IMR-90 (cell line): Measurements from ENCODE around the gene ATP2B2. TPM values are rescaled to one million over a fixed set of nuclear protein-coding genes. Genes with fewer than 3 reads are reported as not detected.

ENCODE experiments used
- ATAC-seq: fragments of 200-7000 bp; cut with Tn5 transposase; 2 replicates; pipeline ENCODE4 v1.9.1; 2020; ENCODE audit warnings: low read depth, mild to moderate bottlenecking, moderate library complexity
- BruUV-seq: library from RNA; stranded (reverse); fragments of 400-500 nt; replicated peaks from 2 replicates; lab custom pipeline; 2021; lab: Mats Ljungman, UMichigan
- CTCF ChIA-PET: fragments of 300-600 bp; formaldehyde crosslinking; extraction: SDS; loops from one replicate; lab custom pipeline; 2021; ENCODE audit warnings: antibody characterized with exemption; lab: Yijun Ruan, JAX
- POLR2A ChIA-PET: fragments of 300-600 bp; sonication (Branson Sonifier 250); formaldehyde crosslinking; loops from one replicate; lab custom pipeline; 2022; ENCODE audit warnings: antibody characterized with exemption; ENCODE audit not compliant: unreplicated experiment; lab: Charles Lee
- DNase-seq: peaks from one replicate; pipeline ENCODE4 v3.0.0; 2013
- H2AFZ ChIP-seq: replicated peaks from 2 replicates; pipeline ENCODE3; 2013; ENCODE audit warnings: low read length, mild to moderate bottlenecking; ENCODE audit not compliant: poor library complexity
- H2AK5ac ChIP-seq: 2 replicates; pipeline ENCODE4 v1.6.1; 2013; ENCODE audit warnings: low read depth, low read length, inconsistent platforms
- H2AK9ac ChIP-seq: replicated peaks from 2 replicates; pipeline ENCODE3; 2013; ENCODE audit warnings: mild to moderate bottlenecking, low read depth, low read length, moderate library complexity; ENCODE audit not compliant: poor library complexity
- H2BK120ac ChIP-seq: 2 replicates; pipeline ENCODE4 v1.6.1; 2013; ENCODE audit warnings: low read depth, low read length, inconsistent platforms
- H2BK15ac ChIP-seq: 3 replicates; pipeline ENCODE4 v1.6.1; 2013; ENCODE audit warnings: low read depth, low read length, inconsistent platforms
- H2BK20ac ChIP-seq: 2 replicates; pipeline ENCODE4 v1.6.1; 2013; ENCODE audit warnings: low read depth, mild to moderate bottlenecking, inconsistent platforms, low read length, moderate library complexity
- H2BK5ac ChIP-seq: 2 replicates; pipeline ENCODE4 v1.6.1; 2013; ENCODE audit warnings: mild to moderate bottlenecking, low read depth, low read length, inconsistent platforms; ENCODE audit not compliant: poor library complexity, severe bottlenecking
- H3K14ac ChIP-seq: replicated peaks from 2 replicates; pipeline ENCODE4 v1.6.1; 2013; ENCODE audit warnings: low read depth, low read length, inconsistent platforms
- H3K18ac ChIP-seq: 2 replicates; pipeline ENCODE4 v1.6.1; 2013; ENCODE audit warnings: low read depth, low read length, control low read depth
- H3K23ac ChIP-seq: 2 replicates; pipeline ENCODE4 v1.6.1; 2013; ENCODE audit warnings: low read depth, low read length, inconsistent platforms
- H3K27ac ChIP-seq: 2 replicates; pipeline ENCODE4 v1.5.1; 2013; ENCODE audit warnings: mild to moderate bottlenecking, control low read depth, low read length; ENCODE audit not compliant: insufficient read depth
- H3K27me3 ChIP-seq: 2 replicates; pipeline ENCODE4 v1.6.1; 2013; ENCODE audit warnings: low read length; ENCODE audit not compliant: control insufficient read depth, insufficient read depth
- H3K36me3 ChIP-seq: 2 replicates; pipeline ENCODE4 v1.6.1; 2013; ENCODE audit warnings: low read length, mixed read lengths; ENCODE audit not compliant: control insufficient read depth, insufficient read depth
- H3K4ac ChIP-seq: 2 replicates; pipeline ENCODE4 v1.6.1; 2013; ENCODE audit warnings: low read depth, low read length, inconsistent platforms
- H3K4me1 ChIP-seq: 2 replicates; pipeline ENCODE4 v1.6.1; 2013; ENCODE audit warnings: low read length, mixed read lengths; ENCODE audit not compliant: control insufficient read depth, insufficient read depth
- H3K4me2 ChIP-seq: 2 replicates; pipeline ENCODE4 v1.6.1; 2013; ENCODE audit warnings: low read depth, mild to moderate bottlenecking, control low read depth, low read length, moderate library complexity
- H3K4me3 ChIP-seq: 2 replicates; pipeline ENCODE4 v1.5.1; 2013; ENCODE audit warnings: low read depth, mild to moderate bottlenecking, control low read depth, low read length, moderate library complexity; ENCODE audit not compliant: insufficient read depth
- H3K56ac ChIP-seq: 2 replicates; pipeline ENCODE4 v1.6.1; 2013; ENCODE audit warnings: low read length, inconsistent platforms; ENCODE audit not compliant: insufficient read depth; ENCODE audit errors: extremely low read depth
- H3K79me1 ChIP-seq, 2 experiments: 2 replicates each; pipeline ENCODE4 v1.6.1; 2013; ENCODE audit warnings: low read length in 2 of 2, inconsistent platforms in 1 of 2, low read depth in 1 of 2
- H3K9ac ChIP-seq: 2 replicates; pipeline ENCODE4 v1.6.1; 2013; ENCODE audit warnings: low read depth, low read length, control low read depth
- H3K9me1 ChIP-seq: 2 replicates; pipeline ENCODE4 v1.6.1; 2013; ENCODE audit warnings: low read length, inconsistent platforms; ENCODE audit not compliant: insufficient read depth
- H3K9me3 ChIP-seq: 2 replicates; pipeline ENCODE4 v1.6.1; 2013; ENCODE audit warnings: low read length; ENCODE audit not compliant: control insufficient read depth, insufficient read depth
- H4K20me1 ChIP-seq: 2 replicates; pipeline ENCODE4 v1.6.1; 2013; ENCODE audit warnings: low read length, inconsistent platforms; ENCODE audit not compliant: insufficient read depth
- H4K5ac ChIP-seq: 2 replicates; pipeline ENCODE4 v1.6.1; 2013; ENCODE audit warnings: mild to moderate bottlenecking, low read depth, low read length, control low read depth
- H4K8ac ChIP-seq, 2 experiments: 2 replicates each; pipeline ENCODE4 v1.6.1; 2013; ENCODE audit warnings: low read depth in 2 of 2, low read length in 2 of 2, control low read depth in 1 of 2, inconsistent platforms in 1 of 2
- H4K91ac ChIP-seq: 2 replicates; pipeline ENCODE4 v1.6.1; 2013; ENCODE audit warnings: low read depth, low read length, inconsistent platforms; ENCODE audit not compliant: insufficient read depth
- BHLHE40 ChIP-seq: fragments of 150-350 bp; IDR thresholded peaks from 2 replicates; pipeline ENCODE4 v1.6.1; 2016; ENCODE audit warnings: mild to moderate bottlenecking, low read depth, low read length
- MAZ ChIP-seq: IDR thresholded peaks from 2 replicates; pipeline ENCODE4 v1.6.1; 2012; ENCODE audit warnings: low read depth, mild to moderate bottlenecking, low read length, improper control_type of control experiment, moderate library complexity, borderline replicate concordance
- WGBS, 2 experiments: methylation state at CpG; one replicate each; pipeline versions ENCODE4 v1.1.5 to v1.1.7; 2013; ENCODE audit warnings: missing lambda C conversion rate in 2 of 2; ENCODE audit not compliant: insufficient read length in 1 of 2; ENCODE audit errors: extremely low coverage in 2 of 2; 5-methylcytosine and 5-hydroxymethylcytosine counted together
- dilution Hi-C: fragments of 300-500 bp; cut with HindIII; formaldehyde crosslinking; loops from one replicate; pipeline ENCODE4 v1.14.3; 2018; ENCODE audit warnings: low sequenced_read_pairs; ENCODE audit not compliant: unreplicated experiment
- in situ Hi-C: fragments of 300-500 bp; cut with MboI; formaldehyde crosslinking; loops from 3 replicates; pipeline ENCODE4 v1.14.3; 2019; ENCODE audit warnings: low sequenced_read_pairs, inconsistent platforms, mixed read lengths
- intact Hi-C: fragments of 100-400 bp; cut with micrococcal nuclease; formaldehyde crosslinking; loops from 2 replicates; pipeline ENCODE4 v1.10.0; 2022
- polyA plus RNA-seq, 3 experiments: library from polyadenylated mRNA; depleted of rRNA; stranded (reverse); fragments of >200 nt; gene quantifications; 2 replicates each; pipeline ENCODE4 v1.2.3, GENCODE V29; 2012; ENCODE audit warnings: low replicate concordance in 1 of 3
- total RNA-seq: library from RNA; depleted of rRNA; stranded (reverse); fragments of >200 nt; gene quantifications from 2 replicates; pipeline ENCODE4 v1.2.3, GENCODE V29; 2012

The ATP2B2 gene
- total and polyA plus RNA-seq, 2 of the 4 experiments (the other 2 are of a cell fraction): under 0.01 to 0.02 TPM

DNA sequence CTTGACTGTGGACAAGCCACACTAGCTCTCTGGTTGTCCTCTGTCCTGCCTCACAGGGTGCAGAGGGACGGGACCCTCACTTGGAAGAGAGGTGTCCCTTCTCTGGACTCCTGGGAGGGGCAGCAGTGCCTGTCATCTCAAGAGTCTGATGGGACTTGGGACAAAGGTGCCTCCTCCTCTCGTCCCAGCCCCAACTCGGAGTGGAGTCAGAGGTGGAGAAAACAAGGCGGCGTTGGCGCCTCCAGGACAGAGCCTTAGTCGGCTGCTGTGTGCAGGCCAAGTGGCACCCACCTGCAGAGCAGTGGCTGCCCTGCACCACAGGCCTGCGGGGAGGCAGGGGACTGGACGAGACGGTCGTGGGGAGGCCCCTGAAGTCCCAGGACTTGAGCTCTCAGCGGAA is 175.1 kb downstream of the ATP2B2 start:
- Histone ChIP-seq H2BK120ac (no peak overlapping the region), H2BK20ac (no peak overlapping the region), H3K4me2 (no peak overlapping the region), H3K36me3 (no peaks in the 10 kb centered on the region), H3K4me3 (no peak overlapping the region), H2AFZ (no peak overlapping the region), H3K79me1 (no peaks in the 10 kb centered on the region), H2AK9ac (no peak overlapping the region), H3K9ac (no peak overlapping the region), H4K5ac (no peak overlapping the region), H2BK15ac (no peak overlapping the region), H3K4ac (no peak overlapping the region), H4K91ac (no peak overlapping the region), H3K9me1 (peaks cover 3% of the 10 kb centered on the region; the same call in 1 of the 2 replicates), H3K56ac (no peak overlapping the region), H3K18ac (no peak overlapping the region), H4K20me1 (no peaks in the 10 kb centered on the region), H3K27ac (no peak overlapping the region), H3K4me1 (no peaks in the 10 kb centered on the region), H2BK5ac (no peak overlapping the region), H3K9me3 (0 out of 2 replicates have a peak, but pooled peaks cover 2% of the 10 kb centered on the region), H3K14ac (no peak overlapping the region), H2AK5ac (no peak overlapping the region), H3K27me3 (peaks cover 76% of the 10 kb centered on the region), H4K8ac (no peak overlapping the region), H3K23ac (peak overlapping the region; percentile 29; the same call in 1 of the 2 replicates)
- ChIA-PET CTCF (no interaction called here), POLR2A (no interaction called here)
- no TSS peak for BruUV-seq
- DNase-seq (no peak), ATAC-seq (no peak)
- in situ Hi-C loops: no loop called here
- intact Hi-C loops: no loop called here
- TF ChIP-seq BHLHE40 (no peak), MAZ (no peak)
- dilution Hi-C loops: no loop called here
- WGBS, 2 experiments: 60% methylated on average over 5 of the region's 12 CpGs; no CpG with 5 or more reads in 1 of the 2 experiments
